ENCODE results near the gene SPATA1.

GRCh38 chr1:84583648-84584047 is 77.5 kb downstream of the SPATA1 start:
- TF ChIP-seq CTCF (IDR thresholded peaks at IDR 0.05) = no peak
- TF ChIP-seq POLR2A (IDR thresholded peaks at IDR 0.05) = no peak
